Mucosa of stomach (tissue), 1 donor: ENCODE measurements around the gene LRP2.

Experiments
- H3K27me3 ChIP-seq: one replicate; pipeline ENCODE4 v1.7.0; 2013; ENCODE audit warnings: mild to moderate bottlenecking, low read length; ENCODE audit not compliant: control insufficient read depth, insufficient read depth
- H3K36me3 ChIP-seq: one replicate; pipeline ENCODE4 v1.7.0; 2013; ENCODE audit warnings: low read length; ENCODE audit not compliant: control insufficient read depth, insufficient read depth
- H3K4me1 ChIP-seq: one replicate; pipeline ENCODE4 v1.7.0; 2013; ENCODE audit warnings: mild to moderate bottlenecking, low read length; ENCODE audit not compliant: control insufficient read depth, insufficient read depth
- H3K4me3 ChIP-seq: one replicate; pipeline ENCODE4 v1.7.0; 2013; ENCODE audit warnings: low read length
- H3K9ac ChIP-seq: one replicate; pipeline ENCODE4 v1.7.0; 2013; ENCODE audit warnings: mild to moderate bottlenecking, low read length, moderate library complexity
- H3K9me3 ChIP-seq: one replicate; pipeline ENCODE4 v1.7.0; 2013; ENCODE audit warnings: mild to moderate bottlenecking, low read length, moderate library complexity; ENCODE audit not compliant: control insufficient read depth
- donor health status: Pancreatic carcinoma.

The LRP2 gene

GRCh38 chr2:169119851-169120250, 242.5 kb downstream of the LRP2 start:
- Histone ChIP-seq H3K27me3 (peaks cover 3% of the 10 kb centered on the region), H3K4me3 (no peak overlapping the region), H3K9me3 (no peaks in the 10 kb centered on the region), H3K36me3 (no peaks in the 10 kb centered on the region), H3K4me1 (no peaks in the 10 kb centered on the region), H3K9ac (no peak overlapping the region)

GRCh38 chr2:169119123-169119760, 243.1 kb downstream of the LRP2 start:
- no peaks in the 10 kb centered on the region for H3K9me3 ChIP-seq
- H3K4me3 ChIP-seq: no peak overlapping the region
- H3K9ac ChIP-seq: no peak overlapping the region
- no peaks in the 10 kb centered on the region for H3K36me3 ChIP-seq
- H3K27me3 ChIP-seq: peaks cover 3% of the 10 kb centered on the region
- H3K4me1 ChIP-seq: no peaks in the 10 kb centered on the region

- Histone ChIP-seq H3K4me3 (no peak overlapping the region), H3K4me1 (no peaks in the 10 kb centered on the region), H3K27me3 (peaks cover 3% of the 10 kb centered on the region), H3K9ac (no peak overlapping the region), H3K36me3 (no peaks in the 10 kb centered on the region), H3K9me3 (no peaks in the 10 kb centered on the region)
These were observed 244.3 kb downstream of the LRP2 start for GRCh38 chr2:169118060-169118459.

GRCh38 chr2:169116993-169117392, 245.3 kb downstream of the LRP2 start:
- H3K9me3 ChIP-seq: no peaks in the 10 kb centered on the region
- H3K9ac ChIP-seq: no peak overlapping the region
- H3K4me1 ChIP-seq: no peaks in the 10 kb centered on the region
- peaks cover 3% of the 10 kb centered on the region for H3K27me3 ChIP-seq
- H3K4me3 ChIP-seq: no peak overlapping the region
- H3K36me3 ChIP-seq: no peaks in the 10 kb centered on the region

GRCh38 chr2:169116327-169116726, 246.0 kb downstream of the LRP2 start:
- no peaks in the 10 kb centered on the region for H3K36me3 ChIP-seq
- no peak overlapping the region for H3K9ac ChIP-seq
- no peak overlapping the region for H3K4me3 ChIP-seq
- no peaks in the 10 kb centered on the region for H3K9me3 ChIP-seq
- H3K4me1 ChIP-seq: no peaks in the 10 kb centered on the region
- peaks cover 3% of the 10 kb centered on the region for H3K27me3 ChIP-seq

- Histone ChIP-seq H3K27me3 (peaks cover 5% of the 10 kb centered on the region), H3K4me1 (peaks cover 6% of the 10 kb centered on the region), H3K9me3 (no peaks in the 10 kb centered on the region), H3K9ac (no peak overlapping the region), H3K4me3 (no peak overlapping the region), H3K36me3 (no peaks in the 10 kb centered on the region)
These were observed 248.3 kb downstream of the LRP2 start for GRCh38 chr2:169114056-169114455.

- Histone ChIP-seq H3K36me3 (no peaks in the 10 kb centered on the region), H3K9me3 (no peaks in the 10 kb centered on the region), H3K4me3 (no peak overlapping the region), H3K4me1 (peaks cover 6% of the 10 kb centered on the region), H3K27me3 (peaks cover 5% of the 10 kb centered on the region), H3K9ac (no peak overlapping the region)
These were observed 249.5 kb downstream of the LRP2 start for GRCh38 chr2:169112841-169113240.

- H3K4me1 ChIP-seq: peaks cover 6% of the 10 kb centered on the region
- peaks cover 5% of the 10 kb centered on the region for H3K27me3 ChIP-seq
- H3K9ac ChIP-seq: no peak overlapping the region
- no peaks in the 10 kb centered on the region for H3K36me3 ChIP-seq
- no peak overlapping the region for H3K4me3 ChIP-seq
- no peaks in the 10 kb centered on the region for H3K9me3 ChIP-seq
These were observed 251.4 kb downstream of the LRP2 start for GRCh38 chr2:169110916-169111315.

GRCh38 chr2:169110419-169110818, 251.9 kb downstream of the LRP2 start:
- Histone ChIP-seq H3K36me3 (no peaks in the 10 kb centered on the region), H3K4me3 (no peak overlapping the region), H3K27me3 (peaks cover 5% of the 10 kb centered on the region), H3K9ac (no peak overlapping the region), H3K9me3 (no peaks in the 10 kb centered on the region), H3K4me1 (peaks cover 6% of the 10 kb centered on the region)

- Histone ChIP-seq H3K9me3 (no peaks in the 10 kb centered on the region), H3K27me3 (peaks cover 5% of the 10 kb centered on the region), H3K36me3 (no peaks in the 10 kb centered on the region), H3K4me3 (no peak overlapping the region), H3K4me1 (peaks cover 6% of the 10 kb centered on the region), H3K9ac (peak overlapping the region; percentile 1)
These were observed 252.6 kb downstream of the LRP2 start for GRCh38 chr2:169109502-169110409.

- no peaks in the 10 kb centered on the region for H3K9me3 ChIP-seq
- peaks cover 5% of the 10 kb centered on the region for H3K27me3 ChIP-seq
- H3K9ac ChIP-seq: no peak overlapping the region
- no peaks in the 10 kb centered on the region for H3K36me3 ChIP-seq
- no peak overlapping the region for H3K4me3 ChIP-seq
- peaks cover 6% of the 10 kb centered on the region for H3K4me1 ChIP-seq
These were observed 254.0 kb downstream of the LRP2 start for GRCh38 chr2:169108099-169108884.

GRCh38 chr2:169107645-169108044, 254.7 kb downstream of the LRP2 start:
- Histone ChIP-seq H3K27me3 (peaks cover 5% of the 10 kb centered on the region), H3K9me3 (no peaks in the 10 kb centered on the region), H3K9ac (no peak overlapping the region), H3K36me3 (no peaks in the 10 kb centered on the region), H3K4me3 (no peak overlapping the region), H3K4me1 (peaks cover 6% of the 10 kb centered on the region)
